H1 (cell line): ENCODE results near the gene PPP1CC. TPM values are rescaled to one million over a fixed set of nuclear protein-coding genes. Genes with fewer than 3 reads are reported as not detected.

ENCODE experiments used
- CTCF ChIA-PET: fragments of 300-600 bp; sonication (Branson Sonifier 250); formaldehyde crosslinking; loops from one replicate; lab custom pipeline; 2021; ENCODE audit not compliant: partially characterized antibody; lab: Charles Lee
- POLR2A ChIA-PET: fragments of 300-600 bp; sonication (Branson Sonifier 250); formaldehyde crosslinking; loops from one replicate; lab custom pipeline; 2021; ENCODE audit warnings: inconsistent platforms; ENCODE audit not compliant: partially characterized antibody; lab: Charles Lee
- DNase-seq, 2 experiments: peaks; one replicate each; pipeline versions ENCODE4 v3.0.0 to v3.0.0-alpha.2; 2010 to 2022; ENCODE audit warnings: low spot score in 2 of 2, low read depth in 1 of 2, mixed read lengths in 1 of 2
- FAIRE-seq: peaks from 2 replicates; lab custom pipeline; 2011; peaks lifted over from hg19 to GRCh38; lab: Jason Lieb, UNC
- H2AFZ ChIP-seq: 2 replicates; pipeline ENCODE4 v1.8.1; 2012; ENCODE audit warnings: low read length, inconsistent platforms
- H2AK5ac ChIP-seq: 2 replicates; pipeline ENCODE4 v1.6.1; 2013; ENCODE audit warnings: low read depth, low read length
- H2BK120ac ChIP-seq: replicated peaks from 2 replicates; pipeline ENCODE3; 2013; ENCODE audit warnings: low read depth, low read length, inconsistent platforms
- H2BK12ac ChIP-seq: 2 replicates; pipeline ENCODE4 v1.6.1; 2013; ENCODE audit warnings: low read depth, low read length
- H2BK15ac ChIP-seq: 2 replicates; pipeline ENCODE4 v1.6.1; 2013; ENCODE audit warnings: low read length
- H2BK20ac ChIP-seq: 2 replicates; pipeline ENCODE4 v1.6.1; 2013; ENCODE audit warnings: low read length
- H2BK5ac ChIP-seq: 2 replicates; pipeline ENCODE4 v1.6.1; 2013; ENCODE audit warnings: low read depth, low read length
- H3K14ac ChIP-seq: 2 replicates; pipeline ENCODE4 v1.6.1; 2013; ENCODE audit warnings: inconsistent platforms; ENCODE audit not compliant: insufficient read length
- H3K18ac ChIP-seq: 2 replicates; pipeline ENCODE4 v1.6.1; 2013; ENCODE audit warnings: low read length; ENCODE audit errors: extremely low read depth
- H3K23ac ChIP-seq: 2 replicates; pipeline ENCODE4 v1.6.1; 2013; ENCODE audit warnings: inconsistent platforms; ENCODE audit not compliant: insufficient read length
- H3K23me2 ChIP-seq: 2 replicates; pipeline ENCODE4 v1.6.1; 2013; ENCODE audit warnings: low read depth, low read length
- H3K27ac ChIP-seq: 2 replicates; pipeline ENCODE4 v1.6.1; 2011; ENCODE audit warnings: low read depth, low read length, inconsistent platforms
- H3K27me3 ChIP-seq, 4 experiments: replicated peaks in 1 of 4; 1 replicate in 1 of 4; 2 replicates in 3 of 4; pipeline versions ENCODE4 v1.6.1 to v1.8.1; 2011 to 2013; ENCODE audit warnings: low read length in 3 of 4, mild to moderate bottlenecking in 3 of 4, inconsistent platforms in 2 of 4, mixed read lengths in 2 of 4, moderate library complexity in 1 of 4; ENCODE audit not compliant: control insufficient read depth in 3 of 4, insufficient read depth in 3 of 4; ENCODE audit errors: extremely low read depth in 1 of 4
- H3K36me3 ChIP-seq, 4 experiments: 2 replicates each; pipeline versions ENCODE4 v1.6.1 to v1.8.1; 2011 to 2013; ENCODE audit warnings: mild to moderate bottlenecking in 4 of 4, low read length in 3 of 4, moderate library complexity in 2 of 4, control low read depth in 1 of 4, inconsistent platforms in 1 of 4; ENCODE audit not compliant: insufficient read depth in 4 of 4, control insufficient read depth in 2 of 4
- H3K4ac ChIP-seq: replicated peaks from 2 replicates; pipeline ENCODE3; 2013; ENCODE audit warnings: low read length, low read depth, mixed read lengths, inconsistent platforms; ENCODE audit not compliant: insufficient read length
- H3K4me1 ChIP-seq, 4 experiments: replicated peaks in 1 of 4; 1 replicate in 1 of 4; 2 replicates in 3 of 4; pipeline versions ENCODE4 v1.6.1 to v1.8.1; 2011 to 2013; ENCODE audit warnings: low read length in 3 of 4, inconsistent platforms in 2 of 4, mixed read lengths in 1 of 4; ENCODE audit not compliant: insufficient read depth in 4 of 4, control insufficient read depth in 3 of 4
- H3K4me2 ChIP-seq, 2 experiments: 2 replicates each; pipeline versions ENCODE4 v1.6.1 to v1.8.1; 2011 to 2013; ENCODE audit warnings: low read depth in 2 of 2, low read length in 2 of 2, control low read depth in 1 of 2, inconsistent platforms in 1 of 2, mild to moderate bottlenecking in 1 of 2; ENCODE audit not compliant: insufficient read depth in 1 of 2
- H3K4me3 ChIP-seq, 4 experiments: fragments of 200-600, 300-600 bp in 1 of 4; sonication (generic), shearing (Covaris generic), sonication (Bioruptor Twin) in 1 of 4; 2 replicates each; pipeline versions ENCODE4 v1.5.1 to v1.8.1; 2011 to 2016; ENCODE audit warnings: low read length in 4 of 4, low read depth in 3 of 4, control low read depth in 2 of 4, inconsistent platforms in 2 of 4, mild to moderate bottlenecking in 2 of 4, mixed read lengths in 1 of 4, moderate library complexity in 1 of 4; ENCODE audit not compliant: insufficient read depth in 2 of 4; ENCODE audit errors: extremely low read depth in 1 of 4
- H3K56ac ChIP-seq: replicated peaks from 2 replicates; pipeline ENCODE3; 2013; ENCODE audit warnings: low read depth, mild to moderate bottlenecking, mixed read lengths, low read length, inconsistent platforms; ENCODE audit not compliant: insufficient read length
- H3K79me1 ChIP-seq: 2 replicates; pipeline ENCODE4 v1.6.1; 2013; ENCODE audit warnings: low read depth, low read length, control low read depth
- H3K79me2 ChIP-seq, 2 experiments: 2 replicates each; pipeline versions ENCODE4 v1.6.1 to v1.8.1; 2012 to 2013; ENCODE audit warnings: low read length in 2 of 2, mild to moderate bottlenecking in 2 of 2, inconsistent platforms in 1 of 2; ENCODE audit not compliant: insufficient read depth in 2 of 2, control insufficient read depth in 1 of 2
- H3K9ac ChIP-seq, 4 experiments: replicated peaks in 1 of 4; 1 replicate in 1 of 4; 2 replicates in 3 of 4; pipeline versions ENCODE4 v1.6.1 to v1.8.1; 2011 to 2013; ENCODE audit warnings: low read depth in 3 of 4, low read length in 3 of 4, control low read depth in 2 of 4, mild to moderate bottlenecking in 2 of 4, moderate library complexity in 2 of 4, inconsistent platforms in 1 of 4; ENCODE audit errors: extremely low read depth in 1 of 4
- H3K9me3 ChIP-seq, 2 experiments: 2 replicates each; pipeline versions ENCODE4 v1.6.1 to v1.8.1; 2012 to 2013; ENCODE audit warnings: mild to moderate bottlenecking in 2 of 2, moderate library complexity in 2 of 2, control low read depth in 1 of 2, inconsistent platforms in 1 of 2, low read depth in 1 of 2, low read length in 1 of 2, mixed read lengths in 1 of 2; ENCODE audit not compliant: insufficient read depth in 2 of 2
- H4K20me1 ChIP-seq, 2 experiments: replicated peaks in 1 of 2; 2 replicates each; pipeline versions ENCODE3 to v1.8.1; 2011 to 2013; ENCODE audit warnings: inconsistent platforms in 2 of 2, low read length in 2 of 2, mild to moderate bottlenecking in 1 of 2; ENCODE audit not compliant: insufficient read depth in 2 of 2, control insufficient read depth in 1 of 2
- H4K5ac ChIP-seq: 2 replicates; pipeline ENCODE4 v1.6.1; 2013; ENCODE audit warnings: low read length, low read depth, mixed read lengths, inconsistent platforms; ENCODE audit not compliant: insufficient read length
- H4K8ac ChIP-seq: 2 replicates; pipeline ENCODE4 v1.8.0; 2013; ENCODE audit warnings: mild to moderate bottlenecking, moderate library complexity, low read length, inconsistent platforms; ENCODE audit not compliant: insufficient read depth; ENCODE audit errors: extremely low read depth
- H4K91ac ChIP-seq: replicated peaks from 2 replicates; pipeline ENCODE3; 2013; ENCODE audit warnings: low read length, mixed read lengths, inconsistent platforms; ENCODE audit not compliant: insufficient read length
- CTCF ChIP-seq, 3 experiments: IDR thresholded peaks; 1 replicate in 2 of 3; 2 replicates in 1 of 3; pipeline versions ENCODE4 v1.5.1 to v1.6.1; 2011; ENCODE audit warnings: low read length in 3 of 3, mild to moderate bottlenecking in 3 of 3, inconsistent platforms in 2 of 3, low read depth in 1 of 3, moderate library complexity in 1 of 3; ENCODE audit not compliant: insufficient read depth in 1 of 3; ENCODE audit errors: control extremely low read depth in 1 of 3
- KDM4A ChIP-seq: IDR thresholded peaks from one replicate; pipeline ENCODE4 v1.7.1; 2012; ENCODE audit warnings: low read depth, mild to moderate bottlenecking, moderate library complexity, low read length, inconsistent platforms; ENCODE audit not compliant: severe bottlenecking
- MAFK ChIP-seq: IDR thresholded peaks from 2 replicates; pipeline ENCODE4 v1.6.1; 2012; ENCODE audit warnings: low read depth, mild to moderate bottlenecking, improper control_type of control experiment, low read length
- POLR2A ChIP-seq, 2 experiments: IDR thresholded peaks; 1 replicate in 1 of 2; 2 replicates in 1 of 2; pipeline ENCODE4 v1.6.1; 2011; ENCODE audit warnings: low read depth in 2 of 2, low read length in 2 of 2, mild to moderate bottlenecking in 2 of 2; ENCODE audit errors: control extremely low read depth in 1 of 2
- SIX5 ChIP-seq: IDR thresholded peaks from 2 replicates; pipeline ENCODE4 v1.6.1; 2011; ENCODE audit warnings: mild to moderate bottlenecking, low read depth, low read length
- SRF ChIP-seq: IDR thresholded peaks from 2 replicates; pipeline ENCODE4 v1.6.1; 2011; ENCODE audit warnings: mild to moderate bottlenecking, low read depth, low read length, moderate library complexity
- YY1 ChIP-seq: IDR thresholded peaks from 2 replicates; pipeline ENCODE4 v1.6.1; 2011; ENCODE audit warnings: low read depth, mild to moderate bottlenecking, low read length
- ZNF274 ChIP-seq: IDR thresholded peaks from 2 replicates; pipeline ENCODE4 v1.7.0; 2012; ENCODE audit warnings: low read length, borderline replicate concordance; ENCODE audit errors: extremely low read depth
- WGBS, 2 experiments: shearing (Covaris generic) in 1 of 2; methylation state at CpG; one replicate each; pipeline versions ENCODE4 v1.1.6 to v1.1.7; 2013 to 2015; ENCODE audit warnings: low lambda C conversion rate in 2 of 2, mixed read lengths in 2 of 2, inconsistent platforms in 1 of 2, low coverage in 1 of 2, missing lambda C conversion rate in 1 of 2; ENCODE audit not compliant: insufficient replicate concordance in 2 of 2, insufficient coverage in 1 of 2, insufficient read length in 1 of 2; ENCODE audit errors: extremely low coverage in 1 of 2, missing lambda C conversion rate in 1 of 2; 5-methylcytosine and 5-hydroxymethylcytosine counted together
- polyA plus RNA-seq, 7 experiments: library from polyadenylated mRNA; depleted of rRNA in 3 of 7; stranded (reverse) in 5 of 7; unstranded in 2 of 7; fragments of >200 nt in 5 of 7; fragments of 200-250 nt in 2 of 7; gene quantifications; 1 replicate in 5 of 7; 2 replicates in 1 of 7; 4 replicates in 1 of 7; pipeline versions ENCODE4 v1.2.1 to v1.2.3, GENCODE V29; 2011 to 2013; ENCODE audit warnings: missing spikeins in 2 of 7, mixed read lengths in 2 of 7
- total RNA-seq: library from RNA; stranded (reverse); fragmentation: NEBNext Ultra II Directional; extraction: Animal tissue kit (Norgen Biotek cat#: 25700); gene quantifications from 2 replicates; pipeline ENCODE4 v1.2.1, GENCODE V29; 2021

PPP1CC gene
- total and polyA plus RNA-seq, 2 of the 8 experiments (the other 6 are each of a cell fraction or from before 2014, with no cell fraction given): 193 to 350 TPM

GRCh38 chr12:110726708-110727369, 15.9 kb downstream of the PPP1CC start:
- Histone ChIP-seq H3K4me3 (peak overlapping the region in 1 of 4 experiments; percentile 1; a peak in 1 of 8 replicates), H4K91ac (no peak overlapping the region), H2AFZ (no peak overlapping the region), H3K27me3 (no peaks in the 10 kb centered on the region), H3K18ac (no peak overlapping the region), H3K4ac (no peak overlapping the region), H4K8ac (no peak overlapping the region), H3K56ac (no peak overlapping the region), H3K4me1 (peaks cover 0 to 15% (median 8%) of the 10 kb centered on the region in 4 experiments; a peak in 3 of 7 replicates), H2BK15ac (no peak overlapping the region), H2BK120ac (no peak overlapping the region), H3K4me2 (peak overlapping the region; percentile 17 to 37; a peak in 2 of 4 replicates), H3K23ac (no peak overlapping the region), H3K9me3 (no peaks in the 10 kb centered on the region), H4K20me1 (peaks cover 32 to 40% of the 10 kb centered on the region in 2 experiments), H3K9ac (no peak overlapping the region), H3K79me1 (peaks cover 4% of the 10 kb centered on the region; the same call in 1 of the 2 replicates), H4K5ac (no peak overlapping the region), H3K23me2 (no peaks in the 10 kb centered on the region), H2AK5ac (no peak overlapping the region), H3K36me3 (peaks cover 21 to 92% (median 69%) of the 10 kb centered on the region in 4 experiments), H3K27ac (no peak overlapping the region), H3K79me2 (peaks cover 4 to 76% of the 10 kb centered on the region in 2 experiments; a peak in 3 of 4 replicates), H3K14ac (no peak overlapping the region), H2BK20ac (no peak overlapping the region), H2BK5ac (no peak overlapping the region), H2BK12ac (no peak overlapping the region)
- WGBS, 2 experiments: 87% methylated on average over 9 of the region's 9 CpGs; no CpG with 5 or more reads in 1 of the 2 experiments
- ChIA-PET CTCF (interaction anchor here (0.9 to 1.8 kb wide), 4 partner anchors 11 to 161 kb away, joined by 3 to 6 read pairs (median 4); no protein-coding TSS in a partner anchor), POLR2A (interaction anchor here (0.6 to 3.7 kb wide), 7 partner anchors 8 to 198 kb away, joined by 3 to 27 read pairs (median 4); partner anchors contain the start of gene PPP1CC)
- TF ChIP-seq KDM4A (no peak), MAFK (no peak), ZNF274 (no peak), SIX5 (no peak), POLR2A (IDR thresholded peaks at IDR 0.05; ENCODE audit: control extremely low read depth in 1 of 2, low read depth in 2 of 2, low read length in 2 of 2) (0 out of 3 replicates have a peak, but pooled peaks of 1 of the 2 experiments have one; percentile 20), SRF (no peak), YY1 (no peak), CTCF (IDR thresholded peaks at IDR 0.05; ENCODE audit: control extremely low read depth in 1 of 3, insufficient read depth in 1 of 3, low read depth in 1 of 3, low read length in 3 of 3) (no peak)
- DNase-seq (no peak), FAIRE-seq (no peak)
